GM18502 (cell line): ENCODE results near the gene SLC12A6.
A peak's percentile ranks its signal among the peaks of the same experiment; 100 is the strongest.
"Not testable (repeated sequence)": the region's sequence is repeated elsewhere in the genome, so short reads cannot be mapped to it uniquely, and the experiment has no call there.

Source experiments
- ATAC-seq: cut with Tn5 transposase; IDR thresholded peaks from one replicate; pipeline ENCODE4 v1.9.1; 2021; ENCODE audit warnings: mild to moderate bottlenecking; ENCODE audit not compliant: unreplicated experiment, poor library complexity

The SLC12A6 gene

GRCh38 chr15:34337557-34338306 lies at the start of gene SLC12A6:
Gene SLC12A6 (minus strand): TSS chr15:34337781. CDS start chr15:34336680, 1,101 bp downstream.
- peak; percentile 69 for ATAC-seq

- not testable (repeated sequence) for ATAC-seq
These were observed 44.4 kb upstream of the SLC12A6 start for GRCh38 chr15:34381829-34382521.

- not testable (repeated sequence) for ATAC-seq
These were observed 42.9 kb upstream of the SLC12A6 start for GRCh38 chr15:34380491-34380890.

- ATAC-seq, result no peak
These were observed 39.3 kb upstream of the SLC12A6 start for GRCh38 chr15:34376856-34377255.

GRCh38 chr15:34375541-34375940 lies 38.0 kb upstream of the SLC12A6 start:
- ATAC-seq, result not testable (repeated sequence)

GRCh38 chr15:34374816-34375215 lies 37.2 kb upstream of the SLC12A6 start:
- ATAC-seq, result no peak

- ATAC-seq, result no peak
These were observed 36.4 kb upstream of the SLC12A6 start for GRCh38 chr15:34373951-34374350.

GRCh38 chr15:34370643-34371042 lies 33.1 kb upstream of the SLC12A6 start:
- ATAC-seq, result no peak

- no peak for ATAC-seq
These were observed 32.5 kb upstream of the SLC12A6 start for GRCh38 chr15:34370129-34370528.

GRCh38 chr15:34367101-34368081 lies 29.8 kb upstream of the SLC12A6 start, which contains the start of gene LPCAT4:
Gene LPCAT4 (minus strand): TSS chr15:34367196. CDS start chr15:34367100, 96 bp downstream.
- ATAC-seq, result peak; percentile 80

- ATAC-seq, result peak; percentile 23
These were observed 28.9 kb upstream of the SLC12A6 start for GRCh38 chr15:34366271-34367065.

GRCh38 chr15:34365836-34366235 lies 28.3 kb upstream of the SLC12A6 start:
- ATAC-seq, result no peak

- no peak for ATAC-seq
These were observed 27.7 kb upstream of the SLC12A6 start for GRCh38 chr15:34365091-34365825.

GRCh38 chr15:34364041-34364440 lies 26.5 kb upstream of the SLC12A6 start:
- ATAC-seq, result no peak

- ATAC-seq, result no peak
These were observed 24.6 kb upstream of the SLC12A6 start for GRCh38 chr15:34362047-34362773.

GRCh38 chr15:34361278-34361677 lies 23.7 kb upstream of the SLC12A6 start:
- no peak for ATAC-seq

GRCh38 chr15:34360298-34360697 lies 22.7 kb upstream of the SLC12A6 start:
- ATAC-seq, result no peak

- no peak for ATAC-seq
These were observed 21.8 kb upstream of the SLC12A6 start for GRCh38 chr15:34359416-34359815.
